GM12878 (cell line): ENCODE results near the gene ZBTB42. TPM values are rescaled to one million over a fixed set of nuclear protein-coding genes. Genes with fewer than 3 reads are reported as not detected.

Experiments
- BHLHE40 ChIP-seq, 2 experiments: fragments of 450-650 bp in 1 of 2; IDR thresholded peaks; 2 replicates each; pipeline ENCODE4 v1.6.1; 2011 to 2017; ENCODE audit warnings: low read depth in 2 of 2, borderline replicate concordance in 1 of 2, improper control_type of control experiment in 1 of 2, low read length in 1 of 2, mild to moderate bottlenecking in 1 of 2
- EED ChIP-seq: sonication (generic); IDR thresholded peaks from 2 replicates; pipeline ENCODE4 v1.6.1; 2016; ENCODE audit warnings: antibody characterized with exemption, low read depth
- IRF4 ChIP-seq: IDR thresholded peaks from 2 replicates; pipeline ENCODE4 v1.6.1; 2011; ENCODE audit warnings: low read depth, low read length
- POLR2A ChIP-seq: IDR thresholded peaks from 2 replicates; pipeline ENCODE4 v1.6.1; 2011; ENCODE audit warnings: low read depth, mild to moderate bottlenecking, low read length
- RAD21 ChIP-seq: IDR thresholded peaks from 2 replicates; pipeline ENCODE4 v1.6.1; 2011; ENCODE audit warnings: mild to moderate bottlenecking, low read depth, low read length, moderate library complexity; ENCODE audit not compliant: insufficient read depth
- YY1 ChIP-seq: IDR thresholded peaks from 2 replicates; pipeline ENCODE4 v1.6.1; 2011; ENCODE audit warnings: low read depth, mild to moderate bottlenecking, low read length
- polyA plus RNA-seq, 11 experiments: library from polyadenylated mRNA; depleted of rRNA in 4 of 11; unstranded in 6 of 11; stranded (reverse) in 5 of 11; fragments of >200 nt; fragmentation: Nextera tagmentation in 4 of 11; fragmentation: Illumina TruSeq in 1 of 11; extraction: Ambion mirVana in 4 of 11; extraction: Trizol in 1 of 11; gene quantifications; 1 replicate in 1 of 11; 2 replicates in 10 of 11; pipeline versions ENCODE4 v1.2.1 to v1.2.3, GENCODE V29; 2011 to 2016; ENCODE audit warnings: inconsistent platforms in 2 of 11, missing spikeins in 2 of 11, low read depth in 1 of 11
- total RNA-seq, 4 experiments: library from RNA; depleted of rRNA in 3 of 4; stranded (reverse); fragments of >200 nt in 3 of 4; fragmentation: Illumina TruSeq in 1 of 4; extraction: Trizol in 1 of 4; gene quantifications; 2 replicates each; pipeline versions ENCODE4 v1.2.1 to v1.2.3, GENCODE V29; 2013 to 2021
- TF ChIP-seq, protein P1 (sequence below): IDR thresholded peaks from 2 replicates; pipeline ENCODE4 v1.6.1; 2012; ENCODE audit warnings: improper control_type of control experiment, low read depth, low read length; ENCODE audit not compliant: insufficient replicate concordance

ZBTB42 gene
- total and polyA plus RNA-seq, 10 of the 15 experiments (the other 5 are each of a cell fraction or from before 2014, with no cell fraction given), result 0.05 to 1.2 (median 0.37) TPM; not detected in 2

DNA sequence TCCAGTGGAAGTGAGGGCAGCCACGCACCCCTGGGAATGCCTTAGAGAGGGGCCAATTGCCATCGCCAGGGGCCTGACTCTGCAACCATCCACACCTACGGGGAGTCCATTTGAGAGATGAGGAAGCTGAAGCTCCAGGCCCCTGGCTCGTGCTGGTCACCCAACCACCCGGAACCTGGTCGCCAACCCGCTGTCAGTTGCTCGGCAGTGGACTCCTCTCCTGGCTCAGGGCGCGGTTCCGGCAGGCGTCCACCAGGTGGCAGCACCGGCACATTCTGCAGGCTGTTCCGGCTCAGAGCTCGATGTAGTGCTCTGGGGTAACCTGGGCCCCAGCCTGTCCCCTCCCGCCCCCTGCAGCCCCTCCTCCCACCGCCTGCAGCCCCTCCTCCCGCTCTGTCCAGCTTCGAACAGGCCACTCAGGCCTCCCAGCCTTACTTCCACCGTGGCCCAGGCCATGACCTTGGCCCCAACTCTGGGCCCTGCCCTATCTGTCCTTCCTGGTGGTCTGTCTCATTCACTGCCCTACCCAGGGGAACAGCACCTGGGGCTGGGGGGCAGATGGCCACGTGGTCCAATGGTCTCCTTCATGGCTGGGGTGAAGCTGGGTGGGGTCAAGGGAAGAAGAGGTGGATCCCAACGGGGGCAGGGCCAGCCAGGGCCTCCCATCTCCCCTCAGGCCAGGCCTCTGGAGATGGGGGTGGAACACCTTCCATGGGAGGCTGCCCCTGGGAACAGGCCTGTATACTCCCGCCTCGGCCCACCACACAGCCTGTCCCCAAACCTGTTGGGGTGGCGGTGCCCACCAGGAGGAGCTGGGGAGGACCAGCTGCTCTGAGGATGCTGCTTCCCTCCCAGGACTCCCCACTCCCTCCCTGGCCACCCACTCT, 32.2 kb upstream of the ZBTB42 start (continued):
- TF ChIP-seq, protein P1, sequence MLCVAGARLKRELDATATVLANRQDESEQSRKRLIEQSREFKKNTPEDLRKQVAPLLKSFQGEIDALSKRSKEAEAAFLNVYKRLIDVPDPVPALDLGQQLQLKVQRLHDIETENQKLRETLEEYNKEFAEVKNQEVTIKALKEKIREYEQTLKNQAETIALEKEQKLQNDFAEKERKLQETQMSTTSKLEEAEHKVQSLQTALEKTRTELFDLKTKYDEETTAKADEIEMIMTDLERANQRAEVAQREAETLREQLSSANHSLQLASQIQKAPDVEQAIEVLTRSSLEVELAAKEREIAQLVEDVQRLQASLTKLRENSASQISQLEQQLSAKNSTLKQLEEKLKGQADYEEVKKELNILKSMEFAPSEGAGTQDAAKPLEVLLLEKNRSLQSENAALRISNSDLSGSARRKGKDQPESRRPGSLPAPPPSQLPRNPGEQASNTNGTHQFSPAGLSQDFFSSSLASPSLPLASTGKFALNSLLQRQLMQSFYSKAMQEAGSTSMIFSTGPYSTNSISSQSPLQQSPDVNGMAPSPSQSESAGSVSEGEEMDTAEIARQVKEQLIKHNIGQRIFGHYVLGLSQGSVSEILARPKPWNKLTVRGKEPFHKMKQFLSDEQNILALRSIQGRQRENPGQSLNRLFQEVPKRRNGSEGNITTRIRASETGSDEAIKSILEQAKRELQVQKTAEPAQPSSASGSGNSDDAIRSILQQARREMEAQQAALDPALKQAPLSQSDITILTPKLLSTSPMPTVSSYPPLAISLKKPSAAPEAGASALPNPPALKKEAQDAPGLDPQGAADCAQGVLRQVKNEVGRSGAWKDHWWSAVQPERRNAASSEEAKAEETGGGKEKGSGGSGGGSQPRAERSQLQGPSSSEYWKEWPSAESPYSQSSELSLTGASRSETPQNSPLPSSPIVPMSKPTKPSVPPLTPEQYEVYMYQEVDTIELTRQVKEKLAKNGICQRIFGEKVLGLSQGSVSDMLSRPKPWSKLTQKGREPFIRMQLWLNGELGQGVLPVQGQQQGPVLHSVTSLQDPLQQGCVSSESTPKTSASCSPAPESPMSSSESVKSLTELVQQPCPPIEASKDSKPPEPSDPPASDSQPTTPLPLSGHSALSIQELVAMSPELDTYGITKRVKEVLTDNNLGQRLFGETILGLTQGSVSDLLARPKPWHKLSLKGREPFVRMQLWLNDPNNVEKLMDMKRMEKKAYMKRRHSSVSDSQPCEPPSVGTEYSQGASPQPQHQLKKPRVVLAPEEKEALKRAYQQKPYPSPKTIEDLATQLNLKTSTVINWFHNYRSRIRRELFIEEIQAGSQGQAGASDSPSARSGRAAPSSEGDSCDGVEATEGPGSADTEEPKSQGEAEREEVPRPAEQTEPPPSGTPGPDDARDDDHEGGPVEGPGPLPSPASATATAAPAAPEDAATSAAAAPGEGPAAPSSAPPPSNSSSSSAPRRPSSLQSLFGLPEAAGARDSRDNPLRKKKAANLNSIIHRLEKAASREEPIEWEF, result no peak
- TF ChIP-seq POLR2A (peak; percentile 41), EED (no peak), RAD21 (peak; percentile 80), IRF4 (no peak), YY1 (peak; percentile 66), BHLHE40 (IDR thresholded peaks at IDR 0.05; ENCODE audit: borderline replicate concordance in 1 of 2, low read depth in 2 of 2, low read length in 1 of 2) (peak; percentile 10 to 42; a peak in 1 of 4 replicates)
